DMS79 treated with DMSO at 0.1 percent for 48 hours (cell line): ENCODE measurements around the gene VASH1.
A peak's percentile ranks its signal among the peaks of the same experiment; 100 is the strongest.

ENCODE experiments used
- DNase-seq: peaks from one replicate; lab custom pipeline; 2025; lab: John Stamatoyannopoulos, UW

Gene VASH1

GRCh38 chr14:76784881-76785280, 23.6 kb downstream of the VASH1 start:
- DNase-seq, result peak; percentile 21

- DNase-seq, result no peak
Observed at GRCh38 chr14:76786601-76787000, 25.3 kb downstream of the VASH1 start.

- DNase-seq, result no peak
Observed at GRCh38 chr14:76792422-76792821, 31.2 kb downstream of the VASH1 start.

- no peak for DNase-seq
Observed at GRCh38 chr14:76793324-76793723, 32.1 kb downstream of the VASH1 start.

- DNase-seq, result no peak
Observed at GRCh38 chr14:76793956-76794355, 32.7 kb downstream of the VASH1 start.

- no peak for DNase-seq
Observed at GRCh38 chr14:76806446-76806845, 45.2 kb downstream of the VASH1 start.

- DNase-seq, result no peak
Observed at GRCh38 chr14:76808011-76808410, 46.7 kb downstream of the VASH1 start.

GRCh38 chr14:76808990-76809389, 47.7 kb downstream of the VASH1 start:
- DNase-seq, result no peak

GRCh38 chr14:76810525-76810924, 49.3 kb downstream of the VASH1 start:
- no peak for DNase-seq

GRCh38 chr14:76810953-76811400, 49.7 kb downstream of the VASH1 start:
- peak; percentile 64 for DNase-seq

- no peak for DNase-seq
Observed at GRCh38 chr14:76811561-76811960, 50.3 kb downstream of the VASH1 start.

GRCh38 chr14:76812093-76812421, 50.8 kb downstream of the VASH1 start:
- DNase-seq, result peak; percentile 45

GRCh38 chr14:76812422-76813383, 51.4 kb downstream of the VASH1 start, which contains the start of gene ANGEL1:
Gene ANGEL1 (minus strand): TSS chr14:76812882. CDS start chr14:76812827, 55 bp downstream.
- peak; percentile 97 for DNase-seq

GRCh38 chr14:76814726-76815645, 53.7 kb downstream of the VASH1 start:
- DNase-seq, result no peak

GRCh38 chr14:76820700-76821099, 59.4 kb downstream of the VASH1 start:
- DNase-seq, result no peak

GRCh38 chr14:76826122-76826521, 64.9 kb downstream of the VASH1 start, which contains the start of gene LRRC74A:
Gene LRRC74A (plus strand): TSS chr14:76826408. CDS start chr14:76826698, 290 bp downstream.
- DNase-seq, result peak; percentile 18

- no peak for DNase-seq
Observed at GRCh38 chr14:76827696-76828296, 66.5 kb downstream of the VASH1 start.

GRCh38 chr14:76828339-76829012, 67.2 kb downstream of the VASH1 start:
- no peak for DNase-seq

- no peak for DNase-seq
Observed at GRCh38 chr14:76829013-76829365, 67.7 kb downstream of the VASH1 start.

GRCh38 chr14:76829650-76830421, 68.6 kb downstream of the VASH1 start:
- DNase-seq, result no peak

- DNase-seq, result no peak
Observed at GRCh38 chr14:76830556-76830955, 69.3 kb downstream of the VASH1 start.
